ENCODE results near the gene DIP2A.

GRCh38 chr21:46452710-46453109 lies 6.0 kb upstream of the DIP2A start:
- TF ChIP-seq EZH2 (IDR thresholded peaks at IDR 0.05; ENCODE audit: low read depth, unreplicated experiment) (no peak), CTCF (conservative IDR thresholded peaks at IDR 0.05; ENCODE audit: low read depth in 2 of 2) (no peak), EZH2phosphoT487 (IDR thresholded peaks at IDR 0.05; ENCODE audit: unreplicated experiment) (no peak), POLR2AphosphoS5 (IDR thresholded peaks at IDR 0.05; ENCODE audit: low read depth) (no peak), REST (IDR thresholded peaks at IDR 0.05; ENCODE audit: unreplicated experiment) (no peak), ZNF114 (CRISPR knock-in tag; IDR thresholded peaks at IDR 0.05) (no peak)

Measured in GM23338 (cell line).